Islet of Langerhans (tissue), 1 donor: ENCODE data around the gene PRDM15.

ENCODE experiments used
- FAIRE-seq: peaks from one replicate; lab custom pipeline; 2011; peaks lifted over from hg19 to GRCh38; lab: Jason Lieb, UNC

PRDM15 gene

GRCh38 chr21:41879190-41879998 is at the start of gene PRDM15:
Gene PRDM15, minus strand, starts transcription at chr21:41879344. Its CDS starts 18,981 bp downstream, at chr21:41860363.
- FAIRE-seq, result no peak

GRCh38 chr21:41928621-41929220 is 49.6 kb upstream of the PRDM15 start:
- no peak for FAIRE-seq

GRCh38 chr21:41927727-41928409 is 48.7 kb upstream of the PRDM15 start:
- no peak for FAIRE-seq

GRCh38 chr21:41926807-41927171 is 47.6 kb upstream of the PRDM15 start:
- no peak for FAIRE-seq

GRCh38 chr21:41926117-41926806 is 47.1 kb upstream of the PRDM15 start:
- no peak for FAIRE-seq

GRCh38 chr21:41925767-41926116 is 46.6 kb upstream of the PRDM15 start:
- FAIRE-seq, result no peak

GRCh38 chr21:41924368-41924754 is 45.2 kb upstream of the PRDM15 start:
- FAIRE-seq, result no peak

GRCh38 chr21:41923631-41924367 is 44.7 kb upstream of the PRDM15 start:
- no peak for FAIRE-seq

GRCh38 chr21:41923186-41923585 is 44.0 kb upstream of the PRDM15 start:
- no peak for FAIRE-seq

GRCh38 chr21:41921021-41921420 is 41.9 kb upstream of the PRDM15 start:
- FAIRE-seq, result no peak

- no peak for FAIRE-seq
Observed at GRCh38 chr21:41920476-41920875, 41.3 kb upstream of the PRDM15 start.

- no peak for FAIRE-seq
Observed at GRCh38 chr21:41919666-41920398, 40.7 kb upstream of the PRDM15 start.

- FAIRE-seq, result no peak
Observed at GRCh38 chr21:41918561-41919358, 39.6 kb upstream of the PRDM15 start.

GRCh38 chr21:41917531-41917930 is 38.4 kb upstream of the PRDM15 start:
- no peak for FAIRE-seq

- no peak for FAIRE-seq
Observed at GRCh38 chr21:41916888-41917433, 37.8 kb upstream of the PRDM15 start.

- no peak for FAIRE-seq
Observed at GRCh38 chr21:41914965-41915364, 35.8 kb upstream of the PRDM15 start.

GRCh38 chr21:41914358-41914757 is 35.2 kb upstream of the PRDM15 start:
- FAIRE-seq, result no peak

- no peak for FAIRE-seq
Observed at GRCh38 chr21:41913230-41913629, 34.1 kb upstream of the PRDM15 start.

GRCh38 chr21:41908829-41909228 is 29.7 kb upstream of the PRDM15 start:
- FAIRE-seq, result no peak
